GM12801 (cell line): Measurements from ENCODE around the gene ZC3H18.

Source experiments
- TF ChIP-seq, protein P1 (sequence below): IDR thresholded peaks from one replicate; pipeline ENCODE4 v1.5.1; 2011; ENCODE audit warnings: control low read depth; ENCODE audit not compliant: insufficient read length; ENCODE audit errors: extremely low read depth

The ZC3H18 gene

DNA sequence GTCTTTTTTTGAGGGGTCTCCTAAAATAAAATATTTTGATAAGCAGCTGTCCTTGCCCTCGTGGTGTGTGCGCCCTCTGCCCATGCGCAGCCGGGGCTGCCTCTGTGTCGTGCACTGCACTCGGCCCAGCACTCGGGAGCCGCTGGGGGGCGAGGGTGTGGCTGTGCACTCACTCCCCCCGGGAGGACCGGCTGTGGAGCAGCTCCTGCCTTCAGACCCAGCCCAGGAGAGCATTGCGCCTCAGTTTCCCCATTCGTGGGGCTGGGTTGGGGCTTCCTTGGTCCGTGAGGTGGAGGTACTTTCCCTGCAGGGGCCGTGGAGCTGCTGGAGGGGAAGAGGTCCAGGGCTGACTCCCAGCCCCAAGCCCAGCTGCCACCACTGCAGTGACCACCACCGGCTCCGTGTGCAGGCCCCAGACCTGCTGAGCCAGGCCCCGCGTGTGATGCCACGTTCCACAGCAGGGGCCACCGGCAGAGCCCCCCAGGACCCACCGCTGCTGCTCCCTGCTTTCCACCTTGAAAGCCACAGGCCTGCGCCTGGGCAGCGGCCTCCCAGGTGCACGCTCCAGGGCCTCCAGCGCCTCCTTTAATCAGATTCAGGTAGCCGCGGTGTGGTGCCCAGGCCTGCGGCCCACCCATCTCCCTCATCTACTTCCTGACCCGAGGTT lies 61.9 kb downstream of the ZC3H18 start:
- TF ChIP-seq, protein P1, sequence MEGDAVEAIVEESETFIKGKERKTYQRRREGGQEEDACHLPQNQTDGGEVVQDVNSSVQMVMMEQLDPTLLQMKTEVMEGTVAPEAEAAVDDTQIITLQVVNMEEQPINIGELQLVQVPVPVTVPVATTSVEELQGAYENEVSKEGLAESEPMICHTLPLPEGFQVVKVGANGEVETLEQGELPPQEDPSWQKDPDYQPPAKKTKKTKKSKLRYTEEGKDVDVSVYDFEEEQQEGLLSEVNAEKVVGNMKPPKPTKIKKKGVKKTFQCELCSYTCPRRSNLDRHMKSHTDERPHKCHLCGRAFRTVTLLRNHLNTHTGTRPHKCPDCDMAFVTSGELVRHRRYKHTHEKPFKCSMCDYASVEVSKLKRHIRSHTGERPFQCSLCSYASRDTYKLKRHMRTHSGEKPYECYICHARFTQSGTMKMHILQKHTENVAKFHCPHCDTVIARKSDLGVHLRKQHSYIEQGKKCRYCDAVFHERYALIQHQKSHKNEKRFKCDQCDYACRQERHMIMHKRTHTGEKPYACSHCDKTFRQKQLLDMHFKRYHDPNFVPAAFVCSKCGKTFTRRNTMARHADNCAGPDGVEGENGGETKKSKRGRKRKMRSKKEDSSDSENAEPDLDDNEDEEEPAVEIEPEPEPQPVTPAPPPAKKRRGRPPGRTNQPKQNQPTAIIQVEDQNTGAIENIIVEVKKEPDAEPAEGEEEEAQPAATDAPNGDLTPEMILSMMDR = no peak

GRCh38 chr16:88632587-88632930 lies 62.4 kb downstream of the ZC3H18 start:
- TF ChIP-seq, protein P1 = no peak

DNA sequence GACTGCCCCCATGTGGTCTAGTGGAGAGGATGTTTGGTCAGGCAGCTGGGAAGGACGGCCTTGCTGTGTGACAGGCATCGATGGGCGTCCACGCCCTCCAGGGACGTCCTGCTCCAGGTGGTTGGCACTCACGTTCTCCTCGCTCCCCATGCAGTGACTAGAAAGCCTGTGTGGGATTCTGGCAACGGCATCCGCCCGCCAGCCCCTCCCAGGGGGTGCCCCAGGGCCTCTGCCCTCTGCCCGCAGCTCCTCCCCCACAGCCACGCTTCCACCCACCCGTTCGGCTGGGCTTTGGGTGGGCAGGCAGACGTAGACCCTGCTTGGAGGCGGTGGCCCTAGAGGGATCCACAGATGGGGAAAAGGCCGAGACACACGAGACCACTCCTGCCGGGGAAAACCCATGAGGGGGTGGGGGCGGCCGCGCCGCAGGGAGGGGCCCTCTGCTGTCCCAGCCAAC lies 63.5 kb downstream of the ZC3H18 start:
- TF ChIP-seq, protein P1 = no peak

GRCh38 chr16:88634141-88634993 lies 64.2 kb downstream of the ZC3H18 start:
- TF ChIP-seq, protein P1 = no peak

DNA sequence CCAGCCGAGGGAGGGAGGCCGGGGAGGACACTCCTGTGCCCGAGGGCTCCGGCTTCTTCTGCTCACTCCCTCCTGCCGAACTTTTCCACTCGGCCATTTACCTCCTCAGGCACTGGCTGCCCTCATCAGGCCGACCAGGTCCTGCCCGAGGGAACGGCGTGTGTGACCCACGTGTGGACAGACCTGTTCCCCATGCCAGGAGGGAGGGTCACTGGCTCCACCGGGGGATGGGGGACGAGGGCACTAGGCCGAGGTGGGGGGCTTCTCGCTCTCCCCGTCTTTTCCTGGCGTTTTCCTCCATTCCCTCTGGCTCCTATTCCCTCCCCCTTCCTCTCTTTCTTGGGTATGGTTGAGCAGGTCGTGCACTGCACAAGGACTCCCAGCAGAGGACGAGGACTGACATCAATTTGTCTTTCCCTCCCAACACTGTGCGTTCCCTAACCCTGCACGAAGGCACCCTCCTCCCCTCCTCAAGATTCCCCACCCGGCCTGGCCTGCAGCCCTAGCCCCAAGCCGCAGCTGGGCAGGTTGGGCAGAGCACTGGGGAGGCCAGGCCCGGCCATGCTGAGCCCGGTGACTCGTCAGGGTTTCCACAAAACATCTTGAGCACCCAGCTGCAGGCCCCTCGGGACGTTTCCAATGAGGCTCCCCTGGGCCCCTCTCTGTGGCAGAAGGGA lies 64.9 kb downstream of the ZC3H18 start:
- TF ChIP-seq, protein P1 = no peak

DNA sequence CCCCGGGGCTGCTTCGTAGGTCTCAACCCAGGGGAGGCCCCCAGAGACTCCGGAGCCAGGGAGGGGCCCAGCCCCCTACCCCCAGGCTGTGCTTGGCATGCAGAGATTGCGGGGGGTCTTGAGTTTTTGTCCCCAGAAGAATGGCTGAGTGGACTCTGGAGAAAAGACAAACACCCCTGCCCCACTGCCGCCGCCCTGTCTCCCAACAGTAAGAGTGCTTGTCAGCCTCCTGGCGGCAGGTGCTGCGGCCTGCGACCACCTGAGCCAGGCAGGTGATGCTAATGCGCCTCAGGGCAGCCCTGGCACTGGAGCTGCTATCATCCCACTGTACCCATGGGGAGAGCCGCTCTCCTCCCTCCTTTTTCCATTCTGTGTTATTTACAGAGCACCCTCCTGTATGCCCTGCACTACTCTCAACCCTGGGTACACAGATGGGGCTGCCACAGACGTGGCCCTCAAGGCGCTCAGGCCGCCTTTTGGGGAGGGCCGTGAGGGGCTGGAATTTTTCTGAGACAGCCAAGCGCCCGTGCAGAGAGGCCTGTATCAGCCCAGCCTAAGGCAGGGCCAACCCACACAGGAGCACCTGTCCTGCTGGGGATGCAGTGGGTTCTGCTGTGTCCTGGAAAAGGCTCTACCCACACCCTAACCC lies 65.6 kb downstream of the ZC3H18 start:
- TF ChIP-seq, protein P1 = no peak
